Testis (tissue), 2 donors: Measurements from ENCODE around the gene SSBP3.

ENCODE experiments used
- CTCF ChIP-seq, 3 experiments: fragments of 450-650 bp in 2 of 3; fragments of 200-600 bp in 1 of 3; sonication (generic) in 1 of 3; IDR thresholded peaks; one replicate each; pipeline ENCODE4 v1.5.1; 2016 to 2019; ENCODE audit warnings: antibody characterized with exemption in 3 of 3, mild to moderate bottlenecking in 2 of 3, moderate library complexity in 1 of 3
- POLR2A ChIP-seq: fragments of 450-650 bp; IDR thresholded peaks from one replicate; pipeline ENCODE4 v1.6.1; 2017; ENCODE audit warnings: antibody characterized with exemption, mild to moderate bottlenecking, moderate library complexity

GRCh38 chr1:54399765-54400164 is 6.4 kb downstream of the SSBP3 start:
- TF ChIP-seq CTCF (IDR thresholded peaks at IDR 0.05) (no peak), POLR2A (no peak)
